ENCODE data around the gene SLC5A11. TPM values are rescaled to one million over a fixed set of nuclear protein-coding genes. Genes with fewer than 3 reads are reported as not detected.
"Not testable (repeated sequence)": the region's sequence is repeated elsewhere in the genome, so short reads cannot be mapped to it uniquely, and the experiment has no call there.

Gene SLC5A11
- total RNA-seq, 1 experiment from 2014 or later = not detected

DNA sequence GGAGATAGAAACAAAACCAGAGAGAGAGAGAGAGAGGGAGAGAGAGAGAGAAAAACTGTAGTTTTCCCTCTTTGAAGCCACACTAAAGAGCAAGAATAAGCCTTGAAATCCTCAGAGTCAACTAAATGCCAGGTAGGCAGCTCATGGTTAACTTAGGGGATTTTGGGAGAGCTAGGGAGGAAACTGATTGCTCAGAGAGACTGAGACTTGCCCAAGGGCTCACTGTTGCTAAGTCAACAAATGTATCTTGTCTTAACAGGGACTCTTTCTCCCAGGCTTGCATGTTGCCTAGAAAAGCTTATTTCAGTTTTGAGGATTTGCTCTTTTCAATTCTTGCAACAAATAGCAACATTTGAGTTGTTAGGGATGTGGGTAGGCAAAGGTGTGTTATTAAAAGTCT lies 4.5 kb upstream of the SLC5A11 start:
- no peak for DNase-seq
- peaks cover 6% of the 10 kb centered on the region for H3K36me3 Mint-ChIP-seq (ENCODE audit: insufficient read depth, unreplicated experiment)
- CTCF ChIA-PET = interaction anchor here (0.7 kb wide), 1 partner anchor 16 kb away, joined by 3 read pairs; no protein-coding TSS in a partner anchor
- no TSS peak for BruUV-seq (replicated peaks)
- TF ChIP-seq CTCF (IDR thresholded peaks at IDR 0.05; ENCODE audit: unreplicated experiment) = no peak
- intact Hi-C loops (cut with micrococcal nuclease; ENCODE audit: unreplicated experiment) = loop anchor here (5.0 to 10.0 kb wide), 2 partner anchors 204 to 266 kb away; no protein-coding TSS in a partner anchor
- H3K4me1 Mint-ChIP-seq (ENCODE audit: low read depth, unreplicated experiment) = peaks cover 41% of the 10 kb centered on the region
- H3K9me3 Mint-ChIP-seq (ENCODE audit: low read depth, unreplicated experiment) = no peaks in the 10 kb centered on the region
- no peak overlapping the region for H3K4me3 Mint-ChIP-seq (ENCODE audit: low read depth, unreplicated experiment)
- no peaks in the 10 kb centered on the region for H3K27me3 Mint-ChIP-seq (ENCODE audit: unreplicated experiment)
- no peak overlapping the region for H3K27ac Mint-ChIP-seq (ENCODE audit: unreplicated experiment)

- intact Hi-C loops (cut with micrococcal nuclease; ENCODE audit: unreplicated experiment) = loop anchor here (5.0 to 10.0 kb wide), 2 partner anchors 200 to 263 kb away; no protein-coding TSS in a partner anchor
- peak; percentile 76 for DNase-seq
- H3K36me3 Mint-ChIP-seq (ENCODE audit: insufficient read depth, unreplicated experiment) = peaks cover 6% of the 10 kb centered on the region
- H3K27ac Mint-ChIP-seq (ENCODE audit: unreplicated experiment) = peak overlapping the region; percentile 94
- TF ChIP-seq CTCF (IDR thresholded peaks at IDR 0.05; ENCODE audit: unreplicated experiment) = no peak
- no peaks in the 10 kb centered on the region for H3K9me3 Mint-ChIP-seq (ENCODE audit: low read depth, unreplicated experiment)
- H3K4me1 Mint-ChIP-seq (ENCODE audit: low read depth, unreplicated experiment) = peaks cover 56% of the 10 kb centered on the region
- peak overlapping the region; percentile 23 for H3K4me3 Mint-ChIP-seq (ENCODE audit: low read depth, unreplicated experiment)
- no TSS peak for BruUV-seq (replicated peaks)
- CTCF ChIA-PET = no interaction called here
- H3K27me3 Mint-ChIP-seq (ENCODE audit: unreplicated experiment) = no peaks in the 10 kb centered on the region
These were observed 1.4 kb upstream of the SLC5A11 start for GRCh38 chr16:24844101-24845030.

DNA sequence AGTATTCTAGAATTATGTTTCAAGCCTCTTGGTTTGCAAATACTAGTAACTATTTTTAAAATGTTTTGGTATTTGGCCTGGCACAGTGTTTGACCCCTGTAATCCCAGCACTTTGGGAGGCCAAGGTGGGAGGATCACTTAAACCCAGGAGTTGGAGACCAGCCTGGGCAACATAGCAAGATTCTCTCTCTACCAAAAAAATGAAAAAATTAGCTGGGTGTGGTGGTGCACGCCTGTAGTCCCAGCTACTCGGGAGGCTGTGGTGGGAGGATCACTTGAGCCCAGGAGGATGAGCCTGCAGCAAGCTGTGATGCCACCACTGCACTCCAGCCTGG lies 765 bp upstream of the SLC5A11 start:
- H3K36me3 Mint-ChIP-seq (ENCODE audit: insufficient read depth, unreplicated experiment); DNase-seq; H3K4me3 Mint-ChIP-seq (ENCODE audit: low read depth, unreplicated experiment); BruUV-seq (replicated peaks); CTCF ChIA-PET; H3K9me3 Mint-ChIP-seq (ENCODE audit: low read depth, unreplicated experiment); H3K27me3 Mint-ChIP-seq (ENCODE audit: unreplicated experiment): not testable (repeated sequence)
- Mint-ChIP-seq H3K27ac (ENCODE audit: unreplicated experiment) (peak overlapping the region; percentile 94), H3K4me1 (ENCODE audit: low read depth, unreplicated experiment) (peaks cover 53% of the 10 kb centered on the region)
- intact Hi-C loops (cut with micrococcal nuclease; ENCODE audit: unreplicated experiment) = loop anchor here (10.0 kb wide), 1 partner anchor 200 kb away; no protein-coding TSS in a partner anchor

GRCh38 chr16:24846548-24847357 lies 990 bp downstream of the SLC5A11 start:
- TF ChIP-seq CTCF (IDR thresholded peaks at IDR 0.05; ENCODE audit: unreplicated experiment) = no peak
- H3K27ac Mint-ChIP-seq (ENCODE audit: unreplicated experiment) = no peak overlapping the region
- no peaks in the 10 kb centered on the region for H3K9me3 Mint-ChIP-seq (ENCODE audit: low read depth, unreplicated experiment)
- no peak overlapping the region for H3K4me3 Mint-ChIP-seq (ENCODE audit: low read depth, unreplicated experiment)
- CTCF ChIA-PET = no interaction called here
- no peaks in the 10 kb centered on the region for H3K27me3 Mint-ChIP-seq (ENCODE audit: unreplicated experiment)
- peaks cover 6% of the 10 kb centered on the region for H3K36me3 Mint-ChIP-seq (ENCODE audit: insufficient read depth, unreplicated experiment)
- no TSS peak for BruUV-seq (replicated peaks)
- no peak for DNase-seq
- intact Hi-C loops (cut with micrococcal nuclease; ENCODE audit: unreplicated experiment) = loop anchor here (10.0 kb wide), 1 partner anchor 198 kb away; no protein-coding TSS in a partner anchor
- H3K4me1 Mint-ChIP-seq (ENCODE audit: low read depth, unreplicated experiment) = peaks cover 48% of the 10 kb centered on the region
